ENCODE results near the gene AOAH.

Gene AOAH

DNA sequence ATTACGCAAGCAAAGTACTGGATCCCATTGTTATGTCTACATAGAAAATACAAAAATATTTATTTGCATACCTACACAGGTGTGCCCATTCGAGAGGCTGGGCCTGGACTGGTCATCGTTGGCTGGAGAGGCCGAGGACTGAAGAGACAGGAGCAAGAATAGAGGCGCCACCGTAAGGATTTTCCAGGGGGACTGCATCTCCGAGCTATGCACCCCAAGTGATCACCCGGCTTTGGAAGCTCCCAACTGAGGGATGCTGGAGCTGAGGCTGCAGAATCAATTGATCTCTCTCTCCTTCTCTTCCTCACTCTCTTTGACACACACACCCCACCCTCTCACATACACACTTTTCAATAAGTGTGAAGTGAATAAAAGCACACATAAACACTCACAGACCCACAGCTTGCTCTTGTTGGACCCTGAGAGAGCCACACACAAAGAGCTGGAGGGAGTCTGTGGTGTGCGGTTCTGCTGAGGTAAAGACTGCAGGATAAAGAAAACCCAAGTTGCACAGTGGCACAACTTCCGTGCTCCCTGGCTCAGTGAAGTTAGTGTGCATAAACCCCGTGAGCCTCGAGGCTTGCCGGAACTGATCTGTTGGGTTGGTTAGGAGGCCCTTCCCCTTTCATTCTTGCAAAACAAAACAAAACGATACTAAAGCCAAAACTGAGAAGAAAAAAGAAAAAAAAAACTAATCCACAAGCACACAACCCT is at the start of gene AOAH:
TSS of gene AOAH (minus strand) at position 544 of the 714 bp plus-strand sequence. CDS start at position 198, 346 bp downstream.
- Histone ChIP-seq H3K36me3 (ENCODE audit: insufficient read depth, low read length) (no peaks in the 10 kb centered on the region), H3K9ac (ENCODE audit: low read depth, low read length) (no peak within 1 kb of the TSS), H3K4me1 (ENCODE audit: insufficient read depth, low read length) (no peaks in the 10 kb centered on the region), H3K9me3 (ENCODE audit: control insufficient read depth, insufficient read depth, low read length) (no peaks in the 10 kb centered on the region)

DNA sequence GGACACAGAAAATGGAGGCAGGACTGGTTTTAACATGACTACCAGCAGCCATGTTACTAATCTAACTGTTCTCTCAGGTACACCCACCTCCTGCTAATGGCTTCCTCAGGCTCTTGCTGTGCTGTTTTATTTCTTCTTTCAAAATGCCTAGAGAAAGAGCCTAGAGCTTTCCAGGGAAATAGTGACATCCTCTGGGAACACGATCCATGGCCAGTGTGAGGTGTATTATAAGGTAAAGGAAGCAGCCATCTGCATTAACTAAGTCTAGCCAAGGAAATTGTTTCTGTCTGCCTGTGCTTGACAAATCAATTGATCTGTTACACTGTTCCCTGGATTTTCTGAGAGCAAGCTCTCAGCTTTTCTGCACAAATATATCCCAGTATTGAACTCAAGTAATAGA is 42.2 kb upstream of the AOAH start:
- Histone ChIP-seq H3K9ac (ENCODE audit: low read depth, low read length) (no peak overlapping the region), H3K9me3 (ENCODE audit: control insufficient read depth, insufficient read depth, low read length) (peaks cover 3% of the 10 kb centered on the region; the same call in 1 of the 2 replicates), H3K36me3 (ENCODE audit: insufficient read depth, low read length) (no peaks in the 10 kb centered on the region), H3K4me1 (ENCODE audit: insufficient read depth, low read length) (peaks cover 20% of the 10 kb centered on the region)

DNA sequence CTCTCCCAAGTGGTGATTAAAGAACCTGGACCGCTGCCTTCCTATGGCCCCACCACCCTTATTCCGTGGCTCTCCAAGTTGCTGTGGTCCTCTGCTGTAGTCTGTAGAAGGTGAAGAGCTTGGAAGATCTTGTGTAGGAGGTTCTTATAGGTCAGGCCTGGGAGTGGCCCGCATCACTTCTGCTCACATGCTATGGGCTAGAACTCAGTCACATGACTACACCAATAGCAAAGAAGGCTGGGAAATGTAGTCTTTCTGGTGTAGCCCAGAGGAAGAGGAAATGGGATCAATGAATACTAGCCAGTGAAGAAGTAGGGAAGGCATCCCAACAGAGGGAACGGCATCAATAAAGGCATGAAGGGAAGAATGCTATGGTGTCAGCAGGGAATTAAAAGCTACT is 41.3 kb upstream of the AOAH start:
- Histone ChIP-seq H3K9ac (ENCODE audit: low read depth, low read length) (no peak overlapping the region), H3K4me1 (ENCODE audit: insufficient read depth, low read length) (peaks cover 25% of the 10 kb centered on the region), H3K36me3 (ENCODE audit: insufficient read depth, low read length) (no peaks in the 10 kb centered on the region), H3K9me3 (ENCODE audit: control insufficient read depth, insufficient read depth, low read length) (peaks cover 3% of the 10 kb centered on the region; the same call in 1 of the 2 replicates)

DNA sequence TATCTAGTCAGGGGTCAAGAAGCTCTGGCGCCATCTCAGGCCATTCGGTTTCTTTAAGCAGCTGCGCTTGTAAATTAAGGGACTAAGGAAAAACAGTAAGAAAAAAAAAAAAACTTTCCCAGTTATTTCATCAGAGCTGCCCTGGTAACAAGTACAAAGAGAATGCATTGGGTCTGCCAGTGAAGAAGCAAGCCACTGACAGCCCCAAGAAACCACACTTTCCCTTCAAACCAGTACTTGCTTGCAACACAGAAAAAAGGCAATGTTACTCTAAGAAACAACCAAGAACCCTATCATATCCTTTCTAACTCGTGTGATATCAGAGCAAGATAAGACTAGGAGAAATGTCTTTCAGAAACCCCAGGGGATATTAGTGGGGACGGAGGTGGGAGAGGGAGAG is 40.6 kb upstream of the AOAH start:
- Histone ChIP-seq H3K9ac (ENCODE audit: low read depth, low read length) (no peak overlapping the region), H3K36me3 (ENCODE audit: insufficient read depth, low read length) (no peaks in the 10 kb centered on the region), H3K9me3 (ENCODE audit: control insufficient read depth, insufficient read depth, low read length) (peaks cover 3% of the 10 kb centered on the region; the same call in 1 of the 2 replicates), H3K4me1 (ENCODE audit: insufficient read depth, low read length) (peaks cover 25% of the 10 kb centered on the region)

DNA sequence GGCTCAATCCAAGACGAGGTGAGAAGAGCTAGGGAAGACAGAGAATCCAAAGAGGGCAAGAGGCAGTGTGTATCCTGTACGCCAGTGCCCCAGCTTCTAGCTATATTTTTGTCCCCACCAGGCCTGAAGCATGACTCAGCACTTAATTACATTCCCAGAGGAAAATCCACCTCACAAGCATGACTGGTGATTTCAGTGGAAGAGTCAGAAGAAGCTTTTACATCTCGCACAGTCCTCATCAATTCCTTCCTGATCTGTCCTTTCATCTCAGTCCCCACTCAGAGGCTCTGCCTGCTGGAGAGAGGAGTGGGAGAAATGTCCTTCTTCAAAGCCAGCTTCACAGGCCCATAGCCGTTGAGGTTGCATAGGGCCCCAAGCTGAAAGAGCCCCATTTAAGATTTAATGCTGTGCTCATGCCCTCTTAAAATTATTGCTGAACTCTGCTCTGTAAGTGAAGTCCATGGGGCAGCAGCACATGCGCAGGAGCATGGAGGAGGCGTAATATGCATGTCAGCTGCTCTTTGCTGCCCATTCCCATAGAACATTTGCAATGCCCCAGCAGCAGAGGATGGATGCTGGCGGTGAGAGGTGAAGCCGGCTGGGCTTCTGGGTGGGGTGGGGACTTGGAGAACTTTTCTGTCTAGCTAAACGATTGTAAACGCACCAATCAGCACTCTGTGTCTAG is 39.0 kb upstream of the AOAH start:
- no peaks in the 10 kb centered on the region for H3K36me3 ChIP-seq (ENCODE audit: insufficient read depth, low read length)
- H3K9ac ChIP-seq (ENCODE audit: low read depth, low read length): no peak overlapping the region
- H3K9me3 ChIP-seq (ENCODE audit: control insufficient read depth, insufficient read depth, low read length): peaks cover 3% of the 10 kb centered on the region; the same call in 1 of the 2 replicates
- H3K4me1 ChIP-seq (ENCODE audit: insufficient read depth, low read length): peaks cover 25% of the 10 kb centered on the region

GRCh38 chr7:36762394-36762793 is 38.1 kb upstream of the AOAH start:
- Histone ChIP-seq H3K4me1 (ENCODE audit: insufficient read depth, low read length) (peaks cover 25% of the 10 kb centered on the region), H3K9ac (ENCODE audit: low read depth, low read length) (no peak overlapping the region), H3K9me3 (ENCODE audit: control insufficient read depth, insufficient read depth, low read length) (peaks cover 3% of the 10 kb centered on the region; the same call in 1 of the 2 replicates), H3K36me3 (ENCODE audit: insufficient read depth, low read length) (no peaks in the 10 kb centered on the region)

GRCh38 chr7:36761835-36762234 is 37.5 kb upstream of the AOAH start:
- Histone ChIP-seq H3K9ac (ENCODE audit: low read depth, low read length) (no peak overlapping the region), H3K36me3 (ENCODE audit: insufficient read depth, low read length) (no peaks in the 10 kb centered on the region)

DNA sequence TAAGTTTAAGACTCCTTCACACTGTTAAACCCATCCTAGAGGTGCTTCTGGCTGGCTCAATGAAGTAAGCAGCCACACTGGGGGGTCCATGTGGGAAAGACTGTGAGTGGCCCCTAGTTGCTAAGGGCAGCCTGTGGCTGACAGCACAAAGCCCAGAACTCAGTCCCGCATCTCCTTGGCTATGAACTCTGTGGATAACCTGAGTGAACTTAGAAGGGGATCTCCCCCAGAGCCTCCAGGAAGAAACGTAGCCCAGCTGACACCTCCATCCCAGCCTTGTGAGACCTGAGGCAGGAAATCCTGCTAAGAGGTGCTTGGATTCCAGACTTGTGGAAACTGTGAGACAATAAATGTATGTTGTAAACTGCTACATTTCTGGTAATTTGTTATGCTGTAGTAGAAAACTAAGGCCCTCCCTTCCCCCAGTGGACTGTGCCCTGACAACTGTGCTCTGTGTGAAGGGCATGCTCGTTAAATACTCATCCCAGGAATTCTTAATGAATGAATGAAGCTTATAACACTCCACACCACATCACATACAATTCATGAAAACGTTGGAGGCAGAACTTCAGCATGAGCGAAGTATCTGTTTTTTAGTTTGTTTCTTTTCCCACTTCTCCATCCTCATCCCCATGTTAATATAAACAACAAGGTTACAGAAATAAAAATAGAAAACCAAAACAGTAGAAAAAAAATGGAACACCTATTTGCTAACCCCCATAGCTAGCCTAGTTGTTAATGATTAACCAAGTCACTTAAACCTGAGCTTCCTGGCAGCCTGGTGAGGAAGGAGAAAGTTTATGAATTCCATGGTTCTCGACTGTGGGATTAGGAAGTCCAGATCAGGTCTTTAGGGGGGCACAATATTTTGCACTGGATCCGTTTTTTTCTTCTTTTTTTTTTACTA is 36.8 kb upstream of the AOAH start:
- H3K4me1 ChIP-seq (ENCODE audit: insufficient read depth, low read length): peaks cover 25% of the 10 kb centered on the region
- no peak overlapping the region for H3K9ac ChIP-seq (ENCODE audit: low read depth, low read length)
- H3K9me3 ChIP-seq (ENCODE audit: control insufficient read depth, insufficient read depth, low read length): peaks cover 3% of the 10 kb centered on the region; the same call in 1 of the 2 replicates
- no peaks in the 10 kb centered on the region for H3K36me3 ChIP-seq (ENCODE audit: insufficient read depth, low read length)

More at GRCh38 chr7:36761835-36762234, 37.5 kb upstream of the AOAH start:
- Histone ChIP-seq H3K9me3 (ENCODE audit: control insufficient read depth, insufficient read depth, low read length) (peaks cover 3% of the 10 kb centered on the region; the same call in 1 of the 2 replicates), H3K4me1 (ENCODE audit: insufficient read depth, low read length) (peaks cover 25% of the 10 kb centered on the region)

GRCh38 chr7:36758879-36759278 is 34.6 kb upstream of the AOAH start:
- Histone ChIP-seq H3K9ac (ENCODE audit: low read depth, low read length) (no peak overlapping the region), H3K9me3 (ENCODE audit: control insufficient read depth, insufficient read depth, low read length) (peaks cover under 1% of the 10 kb centered on the region; the same call in 1 of the 2 replicates), H3K36me3 (ENCODE audit: insufficient read depth, low read length) (no peaks in the 10 kb centered on the region), H3K4me1 (ENCODE audit: insufficient read depth, low read length) (peaks cover 25% of the 10 kb centered on the region)

- Histone ChIP-seq H3K36me3 (ENCODE audit: insufficient read depth, low read length) (no peaks in the 10 kb centered on the region), H3K9me3 (ENCODE audit: control insufficient read depth, insufficient read depth, low read length) (no peaks in the 10 kb centered on the region), H3K4me1 (ENCODE audit: insufficient read depth, low read length) (no peaks in the 10 kb centered on the region; the same call in 1 of the 2 replicates), H3K9ac (ENCODE audit: low read depth, low read length) (no peak overlapping the region)
Observed at GRCh38 chr7:36755484-36755883, 31.2 kb upstream of the AOAH start.

GRCh38 chr7:36752026-36752711 is 27.9 kb upstream of the AOAH start:
- Histone ChIP-seq H3K9ac (ENCODE audit: low read depth, low read length) (no peak overlapping the region), H3K36me3 (ENCODE audit: insufficient read depth, low read length) (no peaks in the 10 kb centered on the region), H3K4me1 (ENCODE audit: insufficient read depth, low read length) (peaks cover 5% of the 10 kb centered on the region; the same call in 1 of the 2 replicates), H3K9me3 (ENCODE audit: control insufficient read depth, insufficient read depth, low read length) (no peaks in the 10 kb centered on the region)

- H3K36me3 ChIP-seq (ENCODE audit: insufficient read depth, low read length): no peaks in the 10 kb centered on the region
- H3K4me1 ChIP-seq (ENCODE audit: insufficient read depth, low read length): peaks cover 10% of the 10 kb centered on the region; the same call in 1 of the 2 replicates
- H3K9me3 ChIP-seq (ENCODE audit: control insufficient read depth, insufficient read depth, low read length): no peaks in the 10 kb centered on the region
- no peak overlapping the region for H3K9ac ChIP-seq (ENCODE audit: low read depth, low read length)
Observed at GRCh38 chr7:36750451-36750850, 26.2 kb upstream of the AOAH start.

- peaks cover 10% of the 10 kb centered on the region; the same call in 1 of the 2 replicates for H3K4me1 ChIP-seq (ENCODE audit: insufficient read depth, low read length)
- H3K9ac ChIP-seq (ENCODE audit: low read depth, low read length): no peak overlapping the region
- H3K9me3 ChIP-seq (ENCODE audit: control insufficient read depth, insufficient read depth, low read length): no peaks in the 10 kb centered on the region
- no peaks in the 10 kb centered on the region for H3K36me3 ChIP-seq (ENCODE audit: insufficient read depth, low read length)
Observed at GRCh38 chr7:36749282-36749960, 25.1 kb upstream of the AOAH start.

All from ES-I3 (cell line).